Femur (tissue), 1 donor: ENCODE data around the gene TPRX1.
"Not testable (repeated sequence)": the region's sequence is repeated elsewhere in the genome, so short reads cannot be mapped to it uniquely, and the experiment has no call there.

ENCODE experiments used
- DNase-seq: peaks from one replicate; pipeline ENCODE4 v3.0.0-alpha.2; 2017

TPRX1 gene

GRCh38 chr19:47798904-47799266 is 5.5 kb downstream of the TPRX1 start:
- no peak for DNase-seq

GRCh38 chr19:47797996-47798903 is 6.1 kb downstream of the TPRX1 start:
- DNase-seq, result no peak

GRCh38 chr19:47796785-47797184 is 7.6 kb downstream of the TPRX1 start:
- DNase-seq, result no peak

- no peak for DNase-seq
These were observed 9.8 kb downstream of the TPRX1 start for GRCh38 chr19:47794526-47794925.

- no peak for DNase-seq
These were observed 11.7 kb downstream of the TPRX1 start for GRCh38 chr19:47792616-47793015.

GRCh38 chr19:47790398-47790814 is 13.9 kb downstream of the TPRX1 start:
- peak; percentile 77 for DNase-seq

GRCh38 chr19:47789811-47790210 is 14.5 kb downstream of the TPRX1 start:
- not testable (repeated sequence) for DNase-seq

- DNase-seq, result not testable (repeated sequence)
These were observed 17.0 kb downstream of the TPRX1 start for GRCh38 chr19:47787307-47787706.

- peak; percentile 55 for DNase-seq
These were observed 17.8 kb downstream of the TPRX1 start for GRCh38 chr19:47786566-47786965.

- DNase-seq, result no peak
These were observed 22.6 kb downstream of the TPRX1 start for GRCh38 chr19:47781590-47782262.

GRCh38 chr19:47780215-47780551 is 24.2 kb downstream of the TPRX1 start:
- DNase-seq, result no peak

- DNase-seq, result peak; percentile 62
These were observed 24.7 kb downstream of the TPRX1 start for GRCh38 chr19:47779524-47780214.

GRCh38 chr19:47778954-47779351 is 25.4 kb downstream of the TPRX1 start:
- DNase-seq, result no peak

- DNase-seq, result peak; percentile 82
These were observed 26.1 kb downstream of the TPRX1 start, which contains the start of gene SELENOW for GRCh38 chr19:47778049-47778953. SELENOW (plus strand) TSS chr19:47778703; CDS start chr19:47778786, 83 bp downstream.

- DNase-seq, result not testable (repeated sequence)
These were observed 26.9 kb downstream of the TPRX1 start for GRCh38 chr19:47777245-47778048.

GRCh38 chr19:47776568-47776967 is 27.8 kb downstream of the TPRX1 start:
- DNase-seq, result no peak

- DNase-seq, result not testable (repeated sequence)
These were observed 33.1 kb downstream of the TPRX1 start for GRCh38 chr19:47771291-47771690.

- no peak for DNase-seq
These were observed 34.8 kb downstream of the TPRX1 start for GRCh38 chr19:47769534-47769933.

- DNase-seq, result no peak
These were observed 35.7 kb downstream of the TPRX1 start for GRCh38 chr19:47768604-47769003.

- no peak for DNase-seq
These were observed 37.0 kb downstream of the TPRX1 start for GRCh38 chr19:47767349-47767748.

- no peak for DNase-seq
These were observed 37.7 kb downstream of the TPRX1 start for GRCh38 chr19:47766670-47767069.

GRCh38 chr19:47766359-47766620 is 38.1 kb downstream of the TPRX1 start:
- DNase-seq, result no peak
